Endometrial microvascular endothelial cells (primary cell): ENCODE data around the gene MZT2A. TPM values are rescaled to one million over a fixed set of nuclear protein-coding genes. Genes with fewer than 3 reads are reported as not detected.
"Not testable (repeated sequence)": the region's sequence is repeated elsewhere in the genome, so short reads cannot be mapped to it uniquely, and the experiment has no call there.

Source experiments
- in situ Hi-C: cut with HindIII; loops from 2 replicates; pipeline ENCODE4 v1.10.0; 2017; ENCODE audit warnings: low sequenced_read_pairs, low pct_unique_long_range_greater_than_20kb; ENCODE audit errors: inconsistent ontology term
- total RNA-seq: library from RNA; depleted of rRNA; stranded (reverse); fragments of >200 nt; gene quantifications from one replicate; pipeline ENCODE4 v1.2.3, GENCODE V29; 2015; ENCODE audit errors: inconsistent ontology term

MZT2A gene
- total RNA-seq, 1 donor from 2014 or later, result 102 TPM

GRCh38 chr2:131476363-131476762 lies 15.8 kb downstream of the MZT2A start:
- in situ Hi-C loops, result not testable (repeated sequence)

GRCh38 chr2:131475831-131476230 lies 16.4 kb downstream of the MZT2A start, which contains the start of gene TUBA3D:
Gene TUBA3D (plus strand): TSS chr2:131476119. CDS start chr2:131476200, 81 bp downstream.
- in situ Hi-C loops, result no loop called here

- in situ Hi-C loops, result not testable (repeated sequence)
Measured at GRCh38 chr2:131473266-131473665, 18.9 kb downstream of the MZT2A start.

- in situ Hi-C loops, result not testable (repeated sequence)
Measured at GRCh38 chr2:131471624-131472023, 20.6 kb downstream of the MZT2A start.

- in situ Hi-C loops, result not testable (repeated sequence)
Measured at GRCh38 chr2:131470944-131471343, 21.3 kb downstream of the MZT2A start.

- in situ Hi-C loops, result not testable (repeated sequence)
Measured at GRCh38 chr2:131467722-131468121, 24.5 kb downstream of the MZT2A start.

GRCh38 chr2:131454914-131455313 lies 37.3 kb downstream of the MZT2A start:
- in situ Hi-C loops, result not testable (repeated sequence)

GRCh38 chr2:131451265-131451949 lies 40.8 kb downstream of the MZT2A start:
- in situ Hi-C loops, result not testable (repeated sequence)

GRCh38 chr2:131447981-131448380 lies 44.2 kb downstream of the MZT2A start:
- in situ Hi-C loops, result not testable (repeated sequence)

GRCh38 chr2:131445896-131446295 lies 46.3 kb downstream of the MZT2A start:
- in situ Hi-C loops, result no loop called here

GRCh38 chr2:131445515-131445797 lies 46.7 kb downstream of the MZT2A start:
- in situ Hi-C loops, result not testable (repeated sequence)

- in situ Hi-C loops, result not testable (repeated sequence)
Measured at GRCh38 chr2:131444736-131445514, 47.3 kb downstream of the MZT2A start.

GRCh38 chr2:131440742-131441468 lies 51.3 kb downstream of the MZT2A start:
- in situ Hi-C loops, result not testable (repeated sequence)

Other genes with a start within 250 kb of the MZT2A start
- gene RAB6D, start 128.2 kb downstream of the MZT2A start, total RNA-seq, result not detected
- not detected for gene TUBA3D, start 16.3 kb downstream of the MZT2A start, total RNA-seq
- 0.09 TPM for gene CCDC74A, start 35.5 kb upstream of the MZT2A start, total RNA-seq